GM12878 (cell line): Measurements from ENCODE around the gene GABBR2. TPM values are rescaled to one million over a fixed set of nuclear protein-coding genes. Genes with fewer than 3 reads are reported as not detected.

Experiments used
- ATAC-seq: fragments of 200-7000 bp; cut with Tn5 transposase; 3 replicates; pipeline ENCODE4 v1.9.1; 2020; ENCODE audit warnings: mild to moderate bottlenecking, moderate library complexity
- BruUV-seq: library from RNA; stranded (reverse); fragments of 400-500 nt; replicated peaks from 2 replicates; lab custom pipeline; 2021; lab: Mats Ljungman, UMichigan
- CTCF ChIA-PET: fragments of 300-600 bp; sonication (Branson Sonifier 250); formaldehyde crosslinking; extraction: SDS; loops from one replicate; lab custom pipeline; 2021; ENCODE audit warnings: inconsistent platforms; lab: Yijun Ruan, JAX
- POLR2A ChIA-PET: fragments of 350-600 bp; formaldehyde crosslinking; extraction: SDS; loops from one replicate; lab custom pipeline; 2021; ENCODE audit warnings: inconsistent platforms; lab: Charles Lee
- RAD21 ChIA-PET: fragments of 300-600 bp; sonication (Branson Sonifier 250); formaldehyde crosslinking; loops from one replicate; lab custom pipeline; 2023; ENCODE audit warnings: antibody characterized with exemption; ENCODE audit not compliant: unreplicated experiment; lab: Charles Lee
- SMC1A ChIA-PET: fragments of 300-600 bp; sonication (Branson Sonifier 250); formaldehyde crosslinking; loops from one replicate; lab custom pipeline; 2023; ENCODE audit not compliant: unreplicated experiment, uncharacterized antibody; lab: Charles Lee
- DNase-seq: peaks from one replicate; pipeline ENCODE4 v3.0.0-alpha.2; 2011; ENCODE audit warnings: low read depth, low spot score
- FAIRE-seq: peaks from 3 replicates; lab custom pipeline; 2011; peaks lifted over from hg19 to GRCh38; lab: Jason Lieb, UNC
- H2AFZ ChIP-seq: 2 replicates; pipeline ENCODE4 v1.6.0; 2011; ENCODE audit warnings: low read depth, low read length, control low read depth; ENCODE audit not compliant: control insufficient read depth
- H3K27ac ChIP-seq: 2 replicates; pipeline ENCODE4 v1.5.1; 2011; ENCODE audit warnings: control low read depth; ENCODE audit not compliant: control insufficient read depth, insufficient read depth
- H3K27me3 ChIP-seq, 2 experiments: replicated peaks in 1 of 2; 2 replicates each; pipeline versions ENCODE4 v1.6.0 to v1.6.1; 2011; ENCODE audit warnings: low read length in 1 of 2; ENCODE audit not compliant: control insufficient read depth in 2 of 2, insufficient read depth in 2 of 2
- H3K36me3 ChIP-seq, 2 experiments: 2 replicates each; pipeline ENCODE4 v1.5.1; 2011; ENCODE audit warnings: low read length in 1 of 2; ENCODE audit not compliant: control insufficient read depth in 2 of 2, insufficient read depth in 2 of 2
- H3K4me1 ChIP-seq: 2 replicates; pipeline ENCODE4 v1.6.1; 2011; ENCODE audit warnings: mild to moderate bottlenecking, low read length, moderate library complexity, mixed read lengths; ENCODE audit not compliant: control insufficient read depth, insufficient read depth
- H3K4me2 ChIP-seq: 2 replicates; pipeline ENCODE4 v1.6.0; 2011; ENCODE audit warnings: control low read depth; ENCODE audit not compliant: control insufficient read depth, insufficient read depth
- H3K4me3 ChIP-seq: fragments of 200-600 bp; sonication (generic); 2 replicates; pipeline ENCODE4 v1.5.1; 2016
- H3K79me2 ChIP-seq: 2 replicates; pipeline ENCODE4 v1.6.0; 2011; ENCODE audit warnings: low read length; ENCODE audit not compliant: control insufficient read depth, insufficient read depth
- H3K9ac ChIP-seq: 2 replicates; pipeline ENCODE4 v1.8.0; 2011; ENCODE audit warnings: low read length, control low read depth, mixed read lengths; ENCODE audit not compliant: control insufficient read depth, insufficient read depth
- H3K9me3 ChIP-seq: replicated peaks from 3 replicates; pipeline ENCODE4 v1.5.1; 2011; ENCODE audit warnings: mild to moderate bottlenecking, low read length; ENCODE audit not compliant: control insufficient read depth, insufficient read depth
- H4K20me1 ChIP-seq: 2 replicates; pipeline ENCODE4 v1.6.0; 2011; ENCODE audit not compliant: control insufficient read depth, insufficient read depth
- CHD4 ChIP-seq: fragments of 200-600 bp; sonication (generic); IDR thresholded peaks from 2 replicates; pipeline ENCODE4 v1.6.1; 2016; ENCODE audit warnings: mild to moderate bottlenecking
- HCFC1 ChIP-seq: fragments of 150-350 bp; IDR thresholded peaks from 2 replicates; pipeline ENCODE4 v1.6.1; 2014; ENCODE audit warnings: low read length
- HDAC2 ChIP-seq: fragments of 200-600 bp; sonication (generic); IDR thresholded peaks from 2 replicates; pipeline ENCODE4 v1.6.1; 2017
- KAT2A ChIP-seq: conservative IDR thresholded peaks from 2 replicates; pipeline ENCODE4 v1.6.1; 2011; ENCODE audit warnings: low read depth, low read length; ENCODE audit not compliant: control insufficient read depth
- POLR2AphosphoS5 ChIP-seq: IDR thresholded peaks from 2 replicates; pipeline ENCODE4 v1.6.1; 2011; ENCODE audit warnings: mild to moderate bottlenecking, low read length, inconsistent platforms
- SIN3A ChIP-seq: IDR thresholded peaks from 2 replicates; pipeline ENCODE4 v1.6.1; 2012; ENCODE audit warnings: low read depth, low read length, improper control_type of control experiment
- SP1 ChIP-seq: IDR thresholded peaks from one replicate; pipeline ENCODE4 v1.6.1; 2011; ENCODE audit warnings: low read depth, low read length
- ZNF274 ChIP-seq: IDR thresholded peaks from one replicate; pipeline ENCODE4 v1.8.0; 2011; ENCODE audit not compliant: insufficient read length, insufficient read depth
- WGBS: methylation state at CpG from one replicate; pipeline ENCODE4 v1.1.6; 2016; ENCODE audit warnings: low lambda C conversion rate; ENCODE audit not compliant: insufficient replicate concordance, insufficient coverage; ENCODE audit errors: missing lambda C conversion rate; 5-methylcytosine and 5-hydroxymethylcytosine counted together
- in situ Hi-C: fragments of 300-500 bp; cut with MboI; formaldehyde crosslinking; loops from 9 replicates; pipeline ENCODE4 v1.14.3; 2018; ENCODE audit warnings: mixed read lengths
- intact Hi-C: fragments of 100-400 bp; cut with micrococcal nuclease; formaldehyde crosslinking; loops from one replicate; pipeline ENCODE4 v1.14.2; 2022; ENCODE audit not compliant: unreplicated experiment
- polyA plus RNA-seq, 11 experiments: library from polyadenylated mRNA; depleted of rRNA in 4 of 11; unstranded in 6 of 11; stranded (reverse) in 5 of 11; fragments of >200 nt; fragmentation: Nextera tagmentation in 4 of 11; fragmentation: Illumina TruSeq in 1 of 11; extraction: Ambion mirVana in 4 of 11; extraction: Trizol in 1 of 11; gene quantifications; 1 replicate in 1 of 11; 2 replicates in 10 of 11; pipeline versions ENCODE4 v1.2.1 to v1.2.3, GENCODE V29; 2011 to 2016; ENCODE audit warnings: inconsistent platforms in 2 of 11, missing spikeins in 2 of 11, low read depth in 1 of 11
- total RNA-seq, 4 experiments: library from RNA; depleted of rRNA in 3 of 4; stranded (reverse); fragments of >200 nt in 3 of 4; fragmentation: Illumina TruSeq in 1 of 4; extraction: Trizol in 1 of 4; gene quantifications; 2 replicates each; pipeline versions ENCODE4 v1.2.1 to v1.2.3, GENCODE V29; 2013 to 2021
- TF ChIP-seq, protein P1 (sequence below): IDR thresholded peaks from 2 replicates; pipeline ENCODE4 v1.6.1; 2012; ENCODE audit warnings: low read length, inconsistent platforms
- TF ChIP-seq, protein P2 (sequence below): IDR thresholded peaks from 2 replicates; pipeline ENCODE4 v1.6.1; 2012; ENCODE audit warnings: mild to moderate bottlenecking, low read depth, low read length
- TF ChIP-seq, protein P3 (sequence below): fragments of 450-650 bp; IDR thresholded peaks from 2 replicates; pipeline ENCODE4 v1.6.1; 2016; ENCODE audit warnings: mild to moderate bottlenecking

The GABBR2 gene
- total and polyA plus RNA-seq, 10 of the 15 experiments (the other 5 are each of a cell fraction or from before 2014, with no cell fraction given): 0.02 to 2.2 (median 0.06) TPM; not detected in 2

DNA sequence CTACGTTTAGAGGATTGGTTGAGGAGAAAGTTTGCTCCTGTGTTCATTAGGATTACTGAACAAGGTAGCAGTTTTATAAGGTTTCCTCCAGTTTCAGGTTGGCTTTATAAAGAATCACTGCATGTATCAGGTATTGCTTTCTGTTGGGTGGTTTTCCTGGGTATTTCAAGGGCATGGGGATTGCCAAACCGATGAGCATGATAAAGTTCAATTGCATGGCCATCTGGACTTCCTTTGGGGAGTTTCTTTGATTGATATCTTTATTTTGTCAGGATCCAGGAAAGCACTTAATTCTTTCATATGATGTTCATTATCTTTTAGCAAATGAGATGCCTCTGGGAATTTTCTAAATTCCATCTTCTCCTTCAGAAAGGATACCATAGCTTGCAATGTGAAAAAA, 10.3 kb upstream of the GABBR2 start:
- Histone ChIP-seq H3K27ac (no peak overlapping the region), H3K36me3 (no peaks in the 10 kb centered on the region), H4K20me1 (no peaks in the 10 kb centered on the region), H3K4me3 (no peak overlapping the region), H3K27me3 (peaks cover 0 to 3% of the 10 kb centered on the region in 2 experiments; a peak in 2 of 4 replicates), H3K9me3 (no peaks in the 10 kb centered on the region), H3K4me1 (no peaks in the 10 kb centered on the region), H3K4me2 (no peak overlapping the region), H2AFZ (no peak overlapping the region), H3K9ac (no peak overlapping the region), H3K79me2 (no peaks in the 10 kb centered on the region)
- CTCF ChIA-PET: no interaction called here
- 0% methylated on average over 2 of the region's 2 CpGs for WGBS
- no peak for FAIRE-seq
- ATAC-seq: no peak
- POLR2A ChIA-PET: no interaction called here
- no peak for TF ChIP-seq POLR2AphosphoS5
- no peak for TF ChIP-seq ZNF274
- TF ChIP-seq SP1: no peak
- TF ChIP-seq HDAC2: no peak
- TF ChIP-seq, protein P1, sequence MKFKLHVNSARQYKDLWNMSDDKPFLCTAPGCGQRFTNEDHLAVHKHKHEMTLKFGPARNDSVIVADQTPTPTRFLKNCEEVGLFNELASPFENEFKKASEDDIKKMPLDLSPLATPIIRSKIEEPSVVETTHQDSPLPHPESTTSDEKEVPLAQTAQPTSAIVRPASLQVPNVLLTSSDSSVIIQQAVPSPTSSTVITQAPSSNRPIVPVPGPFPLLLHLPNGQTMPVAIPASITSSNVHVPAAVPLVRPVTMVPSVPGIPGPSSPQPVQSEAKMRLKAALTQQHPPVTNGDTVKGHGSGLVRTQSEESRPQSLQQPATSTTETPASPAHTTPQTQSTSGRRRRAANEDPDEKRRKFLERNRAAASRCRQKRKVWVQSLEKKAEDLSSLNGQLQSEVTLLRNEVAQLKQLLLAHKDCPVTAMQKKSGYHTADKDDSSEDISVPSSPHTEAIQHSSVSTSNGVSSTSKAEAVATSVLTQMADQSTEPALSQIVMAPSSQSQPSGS: no peak
- TF ChIP-seq KAT2A: no peak
- no peak for TF ChIP-seq HCFC1
- TF ChIP-seq, protein P2, sequence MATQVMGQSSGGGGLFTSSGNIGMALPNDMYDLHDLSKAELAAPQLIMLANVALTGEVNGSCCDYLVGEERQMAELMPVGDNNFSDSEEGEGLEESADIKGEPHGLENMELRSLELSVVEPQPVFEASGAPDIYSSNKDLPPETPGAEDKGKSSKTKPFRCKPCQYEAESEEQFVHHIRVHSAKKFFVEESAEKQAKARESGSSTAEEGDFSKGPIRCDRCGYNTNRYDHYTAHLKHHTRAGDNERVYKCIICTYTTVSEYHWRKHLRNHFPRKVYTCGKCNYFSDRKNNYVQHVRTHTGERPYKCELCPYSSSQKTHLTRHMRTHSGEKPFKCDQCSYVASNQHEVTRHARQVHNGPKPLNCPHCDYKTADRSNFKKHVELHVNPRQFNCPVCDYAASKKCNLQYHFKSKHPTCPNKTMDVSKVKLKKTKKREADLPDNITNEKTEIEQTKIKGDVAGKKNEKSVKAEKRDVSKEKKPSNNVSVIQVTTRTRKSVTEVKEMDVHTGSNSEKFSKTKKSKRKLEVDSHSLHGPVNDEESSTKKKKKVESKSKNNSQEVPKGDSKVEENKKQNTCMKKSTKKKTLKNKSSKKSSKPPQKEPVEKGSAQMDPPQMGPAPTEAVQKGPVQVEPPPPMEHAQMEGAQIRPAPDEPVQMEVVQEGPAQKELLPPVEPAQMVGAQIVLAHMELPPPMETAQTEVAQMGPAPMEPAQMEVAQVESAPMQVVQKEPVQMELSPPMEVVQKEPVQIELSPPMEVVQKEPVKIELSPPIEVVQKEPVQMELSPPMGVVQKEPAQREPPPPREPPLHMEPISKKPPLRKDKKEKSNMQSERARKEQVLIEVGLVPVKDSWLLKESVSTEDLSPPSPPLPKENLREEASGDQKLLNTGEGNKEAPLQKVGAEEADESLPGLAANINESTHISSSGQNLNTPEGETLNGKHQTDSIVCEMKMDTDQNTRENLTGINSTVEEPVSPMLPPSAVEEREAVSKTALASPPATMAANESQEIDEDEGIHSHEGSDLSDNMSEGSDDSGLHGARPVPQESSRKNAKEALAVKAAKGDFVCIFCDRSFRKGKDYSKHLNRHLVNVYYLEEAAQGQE: no peak
- TF ChIP-seq CHD4: no peak
- TF ChIP-seq, protein P3, sequence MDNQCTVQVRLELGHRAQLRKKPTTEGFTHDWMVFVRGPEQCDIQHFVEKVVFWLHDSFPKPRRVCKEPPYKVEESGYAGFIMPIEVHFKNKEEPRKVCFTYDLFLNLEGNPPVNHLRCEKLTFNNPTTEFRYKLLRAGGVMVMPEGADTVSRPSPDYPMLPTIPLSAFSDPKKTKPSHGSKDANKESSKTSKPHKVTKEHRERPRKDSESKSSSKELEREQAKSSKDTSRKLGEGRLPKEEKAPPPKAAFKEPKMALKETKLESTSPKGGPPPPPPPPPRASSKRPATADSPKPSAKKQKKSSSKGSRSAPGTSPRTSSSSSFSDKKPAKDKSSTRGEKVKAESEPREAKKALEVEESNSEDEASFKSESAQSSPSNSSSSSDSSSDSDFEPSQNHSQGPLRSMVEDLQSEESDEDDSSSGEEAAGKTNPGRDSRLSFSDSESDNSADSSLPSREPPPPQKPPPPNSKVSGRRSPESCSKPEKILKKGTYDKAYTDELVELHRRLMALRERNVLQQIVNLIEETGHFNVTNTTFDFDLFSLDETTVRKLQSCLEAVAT: no peak
- no peak for TF ChIP-seq SIN3A
- BruUV-seq: no TSS peak
- in situ Hi-C loops: no loop called here
- RAD21 ChIA-PET: no interaction called here
- intact Hi-C loops: no loop called here
- SMC1A ChIA-PET: no interaction called here
- no peak for DNase-seq
